ENCODE results near the gene MCM3AP.
"Not testable (repeated sequence)": the region's sequence is repeated elsewhere in the genome, so short reads cannot be mapped to it uniquely, and the experiment has no call there.

Gene MCM3AP

GRCh38 chr21:46202592-46203202, 82.7 kb downstream of the MCM3AP start:
- TF ChIP-seq, protein P1, sequence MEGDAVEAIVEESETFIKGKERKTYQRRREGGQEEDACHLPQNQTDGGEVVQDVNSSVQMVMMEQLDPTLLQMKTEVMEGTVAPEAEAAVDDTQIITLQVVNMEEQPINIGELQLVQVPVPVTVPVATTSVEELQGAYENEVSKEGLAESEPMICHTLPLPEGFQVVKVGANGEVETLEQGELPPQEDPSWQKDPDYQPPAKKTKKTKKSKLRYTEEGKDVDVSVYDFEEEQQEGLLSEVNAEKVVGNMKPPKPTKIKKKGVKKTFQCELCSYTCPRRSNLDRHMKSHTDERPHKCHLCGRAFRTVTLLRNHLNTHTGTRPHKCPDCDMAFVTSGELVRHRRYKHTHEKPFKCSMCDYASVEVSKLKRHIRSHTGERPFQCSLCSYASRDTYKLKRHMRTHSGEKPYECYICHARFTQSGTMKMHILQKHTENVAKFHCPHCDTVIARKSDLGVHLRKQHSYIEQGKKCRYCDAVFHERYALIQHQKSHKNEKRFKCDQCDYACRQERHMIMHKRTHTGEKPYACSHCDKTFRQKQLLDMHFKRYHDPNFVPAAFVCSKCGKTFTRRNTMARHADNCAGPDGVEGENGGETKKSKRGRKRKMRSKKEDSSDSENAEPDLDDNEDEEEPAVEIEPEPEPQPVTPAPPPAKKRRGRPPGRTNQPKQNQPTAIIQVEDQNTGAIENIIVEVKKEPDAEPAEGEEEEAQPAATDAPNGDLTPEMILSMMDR (IDR thresholded peaks at IDR 0.05; ENCODE audit: extremely low read depth, missing control alignments): no peak
- DNase-seq (ENCODE audit: low spot score): no peak

DNA sequence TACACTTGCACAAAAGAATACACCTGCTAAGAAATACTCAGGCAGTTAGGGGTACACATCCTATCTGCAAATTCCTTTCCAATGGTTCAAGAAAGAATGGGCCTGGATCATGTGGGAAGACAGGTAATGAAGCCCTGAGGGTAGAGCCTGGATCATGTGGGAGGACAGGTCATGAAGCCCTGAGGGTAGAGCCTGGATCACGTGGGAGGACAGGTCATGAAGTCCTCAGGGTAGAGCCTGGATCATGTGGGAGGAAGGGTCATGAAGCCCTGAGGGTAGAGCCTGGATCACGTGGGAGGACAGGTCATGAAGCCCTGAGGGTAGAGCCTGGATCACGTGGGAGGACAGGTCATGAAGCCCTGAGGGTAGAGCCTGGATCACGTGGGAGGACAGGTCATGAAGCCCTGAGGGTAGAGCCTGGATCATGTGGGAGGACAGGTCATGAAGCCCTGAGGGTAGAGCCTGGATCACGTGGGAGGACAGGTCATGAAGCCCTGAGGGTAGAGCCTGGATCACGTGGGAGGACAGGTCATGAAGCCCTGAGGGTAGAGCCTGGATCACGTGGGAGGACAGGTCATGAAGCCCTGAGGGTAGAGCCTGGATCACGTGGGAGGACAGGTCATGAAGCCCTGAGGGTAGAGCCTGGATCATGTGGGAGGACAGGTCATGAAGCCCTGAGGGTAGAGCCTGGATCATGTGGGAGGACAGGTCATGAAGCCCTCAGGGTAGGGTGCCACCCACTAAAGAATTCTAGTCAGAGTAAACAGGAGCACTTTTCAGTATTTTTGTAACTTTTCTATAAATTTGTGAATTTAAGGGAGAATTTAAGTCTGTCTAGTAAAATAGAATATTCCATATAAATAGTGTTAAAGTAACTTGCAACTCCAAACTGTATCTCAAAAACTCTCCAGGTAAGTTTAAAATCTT, 84.3 kb downstream of the MCM3AP start:
- DNase-seq (ENCODE audit: low spot score): not testable (repeated sequence)

DNA sequence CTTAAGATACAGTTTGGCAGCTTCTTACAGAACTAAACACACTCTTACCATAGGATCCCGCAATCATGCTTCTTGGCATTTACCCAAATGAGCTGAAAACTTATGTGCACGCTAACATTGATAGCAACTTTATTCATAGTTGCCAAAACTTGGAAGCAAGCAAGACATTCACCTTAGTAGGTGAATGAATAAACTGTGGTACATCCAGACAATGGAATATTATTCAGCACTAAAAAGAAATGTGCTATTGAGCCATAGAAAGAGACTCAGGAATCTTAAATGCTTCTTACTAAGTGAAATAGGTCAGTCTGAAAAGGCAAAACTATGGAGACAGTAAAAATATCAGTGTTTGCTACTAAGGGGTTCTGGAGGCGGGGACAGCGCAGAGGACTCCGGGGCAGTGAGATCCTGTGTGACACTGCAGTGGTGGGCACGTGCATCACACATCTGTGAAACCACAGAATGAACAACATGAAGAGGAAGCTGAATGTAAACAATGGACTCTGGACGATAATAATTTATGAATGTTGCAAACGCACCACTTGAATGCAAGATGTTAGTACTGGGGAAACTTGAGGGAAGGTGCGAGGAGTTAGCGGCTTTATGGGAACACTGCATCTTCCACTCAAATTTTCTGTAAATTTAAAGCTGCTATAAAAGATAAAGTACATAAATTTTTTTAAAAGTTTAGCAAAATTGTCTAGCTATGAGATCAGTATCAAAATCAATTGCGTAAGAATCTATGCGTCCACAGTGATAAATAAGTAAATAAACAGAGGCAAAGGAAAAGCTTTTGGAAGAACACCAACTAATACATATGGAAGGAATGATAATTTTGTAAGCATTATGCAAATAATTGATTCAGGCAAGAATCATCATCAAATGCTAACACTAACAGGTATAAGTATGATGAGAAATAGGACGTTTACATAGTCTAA, 85.7 kb downstream of the MCM3AP start:
- DNase-seq (ENCODE audit: low spot score): no peak
- TF ChIP-seq, protein P1 (IDR thresholded peaks at IDR 0.05; ENCODE audit: extremely low read depth, missing control alignments): no peak

DNA sequence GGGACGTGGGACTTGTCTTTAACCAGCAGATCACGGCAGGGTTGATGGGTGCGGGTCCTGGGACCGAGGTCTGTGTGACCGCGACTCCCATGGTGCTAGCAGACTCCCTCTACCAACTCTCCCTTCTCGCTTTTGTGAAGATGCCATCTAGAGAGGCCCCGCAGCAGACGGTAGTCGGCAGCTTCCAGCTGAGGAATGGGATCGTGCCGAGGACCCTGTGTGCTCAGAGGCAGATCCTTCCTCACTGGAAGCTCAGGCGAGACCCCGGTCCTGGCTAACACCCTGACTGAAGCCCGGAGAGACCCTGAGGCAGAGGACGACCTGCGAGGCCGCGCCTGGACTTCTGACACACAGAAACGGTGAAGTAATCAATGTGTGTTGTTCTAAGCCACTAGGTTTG, 88.7 kb downstream of the MCM3AP start:
- TF ChIP-seq, protein P1 (IDR thresholded peaks at IDR 0.05; ENCODE audit: extremely low read depth, missing control alignments): no peak

GRCh38 chr21:46195595-46196195, 89.7 kb downstream of the MCM3AP start:
- TF ChIP-seq, protein P1 (IDR thresholded peaks at IDR 0.05; ENCODE audit: extremely low read depth, missing control alignments): no peak
- no peak for DNase-seq (ENCODE audit: low spot score)

More for the DNA sequence above, 88.7 kb downstream of the MCM3AP start:
- DNase-seq (ENCODE audit: low spot score): no peak

DNA sequence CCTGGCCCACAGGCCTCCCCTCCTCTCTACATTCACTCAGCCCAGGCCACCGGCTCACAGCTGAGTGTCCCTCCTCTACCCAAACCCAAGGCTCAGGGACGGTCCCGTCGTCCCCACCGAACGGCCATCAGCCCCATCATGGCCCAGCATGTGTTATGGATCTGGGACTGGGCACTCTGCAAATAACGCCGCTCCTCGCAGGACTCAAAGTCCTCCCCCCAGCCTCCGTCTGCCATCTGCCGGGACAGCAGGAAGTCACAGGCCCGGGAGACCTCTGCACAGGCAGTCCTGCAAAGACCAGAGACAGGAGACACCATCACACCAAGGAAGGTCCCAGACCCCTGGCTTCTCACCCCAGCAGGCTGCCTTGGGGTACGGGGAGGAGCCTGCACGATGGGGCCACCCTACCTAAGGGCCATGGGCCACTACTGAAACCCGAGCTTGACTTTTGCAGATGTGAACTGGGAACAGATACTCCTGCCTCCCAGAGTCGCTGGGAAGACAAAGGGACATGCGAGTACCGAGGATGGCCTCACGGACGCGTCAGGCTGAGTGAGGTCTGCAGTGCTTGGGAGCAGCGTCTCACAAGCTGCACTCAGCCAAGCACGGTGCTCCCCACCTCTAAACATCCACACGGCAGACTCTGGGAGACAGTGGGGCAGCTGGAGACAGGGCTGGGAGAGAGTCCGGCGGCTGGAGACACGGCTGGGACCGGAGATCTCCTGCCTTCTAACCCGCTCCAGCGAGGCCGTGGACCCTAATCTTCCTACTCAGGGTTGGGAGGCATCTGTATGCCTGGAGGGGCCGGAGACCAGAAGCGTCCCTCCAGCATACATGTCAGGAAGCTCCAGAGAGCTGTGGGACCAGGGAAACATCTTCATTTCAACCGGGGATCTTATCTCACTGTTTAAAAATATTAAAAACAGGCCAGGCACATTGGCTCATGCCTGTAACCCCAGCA, 90.8 kb downstream of the MCM3AP start:
- no peak for DNase-seq (ENCODE audit: low spot score)
- TF ChIP-seq, protein P1 (IDR thresholded peaks at IDR 0.05; ENCODE audit: extremely low read depth, missing control alignments): no peak

All from GM20000 (cell line).